GM12875 (cell line): ENCODE data around the gene GRM4.
"Not testable (repeated sequence)": the region's sequence is repeated elsewhere in the genome, so short reads cannot be mapped to it uniquely, and the experiment has no call there.

Experiments used
- H3K4me3 ChIP-seq: one replicate; pipeline ENCODE4 v1.5.1; 2011; ENCODE audit warnings: low read depth, low read length, control low read depth
- CTCF ChIP-seq: IDR thresholded peaks from 2 replicates; pipeline ENCODE4 v1.5.1; 2011; ENCODE audit warnings: low read depth, mild to moderate bottlenecking, control low read depth, inconsistent platforms, low read length, moderate library complexity, borderline replicate concordance; ENCODE audit not compliant: insufficient read depth

GRM4 gene

GRCh38 chr6:34043359-34043758, 102.5 kb downstream of the GRM4 start:
- no peak overlapping the region for H3K4me3 ChIP-seq
- no peak for TF ChIP-seq CTCF

- H3K4me3 ChIP-seq, result not testable (repeated sequence)
Observed at GRCh38 chr6:34041998-34042397, 103.9 kb downstream of the GRM4 start.

GRCh38 chr6:34041385-34041784, 104.5 kb downstream of the GRM4 start:
- no peak for TF ChIP-seq CTCF
- H3K4me3 ChIP-seq, result no peak overlapping the region

- TF ChIP-seq CTCF, result no peak
- H3K4me3 ChIP-seq, result no peak overlapping the region
Observed at GRCh38 chr6:34039943-34040342, 105.9 kb downstream of the GRM4 start.

- H3K4me3 ChIP-seq, result no peak overlapping the region
- no peak for TF ChIP-seq CTCF
Observed at GRCh38 chr6:34037151-34037550, 108.7 kb downstream of the GRM4 start.

GRCh38 chr6:34036357-34037069, 109.4 kb downstream of the GRM4 start:
- H3K4me3 ChIP-seq, result no peak overlapping the region
- TF ChIP-seq CTCF, result no peak

- H3K4me3 ChIP-seq, result no peak overlapping the region
- TF ChIP-seq CTCF, result no peak
Observed at GRCh38 chr6:34035704-34036356, 110.1 kb downstream of the GRM4 start.
